GM23338 (cell line): Measurements from ENCODE around the gene UQCRC2. TPM values are rescaled to one million over a fixed set of nuclear protein-coding genes. Genes with fewer than 3 reads are reported as not detected.

ENCODE experiments used
- ATAC-seq: fragments of 200-7000 bp; cut with Tn5 transposase; 3 replicates; pipeline ENCODE4 v1.9.1; 2020
- DNase-seq: peaks from one replicate; pipeline ENCODE4 v3.0.0-alpha.2; 2015; ENCODE audit warnings: low spot score
- H2AFZ ChIP-seq: fragments of 200-600 bp; sonication (generic); 2 replicates; pipeline ENCODE4 v1.8.0; 2016; ENCODE audit warnings: antibody characterized with exemption, mild to moderate bottlenecking, moderate library complexity
- H3F3A ChIP-seq: fragments of 200-600 bp; sonication (generic); replicated peaks from 2 replicates; pipeline ENCODE4 v1.8.0; 2017; ENCODE audit warnings: antibody characterized with exemption, mixed run types, low read depth
- H3K27ac ChIP-seq: fragments of 200-600 bp; sonication (generic); 2 replicates; pipeline ENCODE4 v1.6.1; 2016; ENCODE audit warnings: low read depth
- H3K27me3 ChIP-seq: fragments of 200-600 bp; sonication (generic); 2 replicates; pipeline ENCODE4 v1.8.0; 2016; ENCODE audit warnings: mild to moderate bottlenecking, mixed run types, moderate library complexity; ENCODE audit not compliant: insufficient read depth
- H3K36me3 ChIP-seq: fragments of 200-600 bp; sonication (generic); 2 replicates; pipeline ENCODE4 v1.8.0; 2016; ENCODE audit warnings: mild to moderate bottlenecking; ENCODE audit not compliant: insufficient read depth
- H3K4me1 ChIP-seq: fragments of 200-600 bp; sonication (generic); 2 replicates; pipeline ENCODE4 v1.8.0; 2016; ENCODE audit warnings: mild to moderate bottlenecking, moderate library complexity; ENCODE audit not compliant: insufficient read depth
- H3K4me2 ChIP-seq: fragments of 200-600 bp; sonication (generic); 2 replicates; pipeline ENCODE4 v1.7.1; 2017; ENCODE audit warnings: mixed run types
- H3K4me3 ChIP-seq: fragments of 200-600 bp; sonication (generic); 2 replicates; pipeline ENCODE4 v1.6.1; 2016; ENCODE audit warnings: mixed run types
- H3K79me2 ChIP-seq: fragments of 200-600 bp; sonication (generic); replicated peaks from 2 replicates; pipeline ENCODE4 v1.8.0; 2017; ENCODE audit warnings: mild to moderate bottlenecking; ENCODE audit not compliant: insufficient read depth
- H3K9me2 ChIP-seq: fragments of 200-600 bp; sonication (generic); 2 replicates; pipeline ENCODE4 v1.8.0; 2017; ENCODE audit not compliant: insufficient read depth
- H4K20me1 ChIP-seq: fragments of 200-600 bp; sonication (generic); replicated peaks from 2 replicates; pipeline ENCODE4 v1.8.0; 2017; ENCODE audit warnings: mild to moderate bottlenecking; ENCODE audit not compliant: insufficient read depth
- H3K27ac Mint-ChIP-seq: 2 replicates; pipeline ENCODE4 v1.8.0; 2020; ENCODE audit warnings: inconsistent platforms, mild to moderate bottlenecking, moderate library complexity, mixed read lengths
- H3K27me3 Mint-ChIP-seq: 3 replicates; pipeline ENCODE4 v1.8.0; 2022; ENCODE audit warnings: low read depth, mild to moderate bottlenecking, moderate library complexity, mixed read lengths, inconsistent platforms; ENCODE audit not compliant: insufficient read depth, poor library complexity
- H3K36me3 Mint-ChIP-seq: 3 replicates; pipeline ENCODE4 v1.8.0; 2021; ENCODE audit warnings: low read depth, mild to moderate bottlenecking, inconsistent platforms, moderate library complexity, mixed read lengths
- H3K4me1 Mint-ChIP-seq: 3 replicates; pipeline ENCODE4 v1.8.0; 2020; ENCODE audit warnings: mild to moderate bottlenecking, inconsistent platforms, mixed read lengths
- H3K4me3 Mint-ChIP-seq: 3 replicates; pipeline ENCODE4 v1.8.0; 2021; ENCODE audit warnings: moderate library complexity, mild to moderate bottlenecking, inconsistent platforms, mixed read lengths
- H3K9me3 Mint-ChIP-seq: 3 replicates; pipeline ENCODE4 v1.8.0; 2020; ENCODE audit warnings: moderate library complexity, mild to moderate bottlenecking, inconsistent platforms, mixed read lengths
- CREB1 ChIP-seq: fragments of 250-450 bp; sonication (Bioruptor Pico); IDR thresholded peaks from 2 replicates; pipeline ENCODE4 v1.5.0; 2020; ENCODE audit warnings: low read depth, mild to moderate bottlenecking, moderate library complexity
- EZH2phosphoT487 ChIP-seq: fragments of 200-600 bp; sonication (generic); IDR thresholded peaks from one replicate; pipeline ENCODE4 v1.8.1; 2018; ENCODE audit warnings: antibody characterized with exemption; ENCODE audit not compliant: unreplicated experiment
- ZNF114 ChIP-seq: fragments of 250-450 bp; sonication (Bioruptor Pico); IDR thresholded peaks from 2 replicates; pipeline ENCODE4 v1.5.0; 2020; ENCODE audit warnings: mild to moderate bottlenecking, moderate library complexity
- polyA plus RNA-seq: library from polyadenylated mRNA; unstranded; fragments of >200 nt; fragmentation: Nextera tagmentation; extraction: Ambion mirVana; gene quantifications from 2 replicates; pipeline ENCODE4 v1.2.1, GENCODE V29; 2016
- total RNA-seq: library from RNA; depleted of rRNA; stranded (reverse); fragments of >200 nt; shearing (Covaris generic); gene quantifications from 2 replicates; pipeline ENCODE4 v1.2.3, GENCODE V29; 2014
- TF ChIP-seq, protein P1 (sequence below): fragments of 250-450 bp; sonication (Bioruptor Pico); IDR thresholded peaks from 2 replicates; pipeline ENCODE4 v1.5.0; 2020; ENCODE audit warnings: mild to moderate bottlenecking, moderate library complexity

UQCRC2 gene
- total and polyA plus RNA-seq, 2 experiments from 2014 or later: 88.0 to 122 TPM

DNA sequence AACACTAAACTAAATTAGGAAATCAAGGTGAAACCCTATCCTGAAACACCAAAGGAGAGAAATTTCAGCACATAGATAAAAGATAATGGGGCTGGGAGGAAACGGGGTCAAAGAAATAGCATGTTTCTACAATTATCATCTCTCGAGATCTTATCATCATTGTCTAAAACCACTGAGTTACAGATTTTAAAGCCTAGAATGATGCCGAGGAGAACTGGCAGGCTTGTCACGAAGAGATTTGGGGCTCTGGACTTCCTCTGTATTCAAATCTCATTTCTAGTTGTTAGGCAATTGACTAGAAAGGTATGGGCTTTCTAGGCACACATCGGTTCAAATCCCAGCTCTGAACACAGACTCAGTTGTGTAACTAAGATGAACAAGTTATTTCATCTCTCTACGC lies 38.5 kb downstream of the UQCRC2 start (continued):
- TF ChIP-seq, protein P1, sequence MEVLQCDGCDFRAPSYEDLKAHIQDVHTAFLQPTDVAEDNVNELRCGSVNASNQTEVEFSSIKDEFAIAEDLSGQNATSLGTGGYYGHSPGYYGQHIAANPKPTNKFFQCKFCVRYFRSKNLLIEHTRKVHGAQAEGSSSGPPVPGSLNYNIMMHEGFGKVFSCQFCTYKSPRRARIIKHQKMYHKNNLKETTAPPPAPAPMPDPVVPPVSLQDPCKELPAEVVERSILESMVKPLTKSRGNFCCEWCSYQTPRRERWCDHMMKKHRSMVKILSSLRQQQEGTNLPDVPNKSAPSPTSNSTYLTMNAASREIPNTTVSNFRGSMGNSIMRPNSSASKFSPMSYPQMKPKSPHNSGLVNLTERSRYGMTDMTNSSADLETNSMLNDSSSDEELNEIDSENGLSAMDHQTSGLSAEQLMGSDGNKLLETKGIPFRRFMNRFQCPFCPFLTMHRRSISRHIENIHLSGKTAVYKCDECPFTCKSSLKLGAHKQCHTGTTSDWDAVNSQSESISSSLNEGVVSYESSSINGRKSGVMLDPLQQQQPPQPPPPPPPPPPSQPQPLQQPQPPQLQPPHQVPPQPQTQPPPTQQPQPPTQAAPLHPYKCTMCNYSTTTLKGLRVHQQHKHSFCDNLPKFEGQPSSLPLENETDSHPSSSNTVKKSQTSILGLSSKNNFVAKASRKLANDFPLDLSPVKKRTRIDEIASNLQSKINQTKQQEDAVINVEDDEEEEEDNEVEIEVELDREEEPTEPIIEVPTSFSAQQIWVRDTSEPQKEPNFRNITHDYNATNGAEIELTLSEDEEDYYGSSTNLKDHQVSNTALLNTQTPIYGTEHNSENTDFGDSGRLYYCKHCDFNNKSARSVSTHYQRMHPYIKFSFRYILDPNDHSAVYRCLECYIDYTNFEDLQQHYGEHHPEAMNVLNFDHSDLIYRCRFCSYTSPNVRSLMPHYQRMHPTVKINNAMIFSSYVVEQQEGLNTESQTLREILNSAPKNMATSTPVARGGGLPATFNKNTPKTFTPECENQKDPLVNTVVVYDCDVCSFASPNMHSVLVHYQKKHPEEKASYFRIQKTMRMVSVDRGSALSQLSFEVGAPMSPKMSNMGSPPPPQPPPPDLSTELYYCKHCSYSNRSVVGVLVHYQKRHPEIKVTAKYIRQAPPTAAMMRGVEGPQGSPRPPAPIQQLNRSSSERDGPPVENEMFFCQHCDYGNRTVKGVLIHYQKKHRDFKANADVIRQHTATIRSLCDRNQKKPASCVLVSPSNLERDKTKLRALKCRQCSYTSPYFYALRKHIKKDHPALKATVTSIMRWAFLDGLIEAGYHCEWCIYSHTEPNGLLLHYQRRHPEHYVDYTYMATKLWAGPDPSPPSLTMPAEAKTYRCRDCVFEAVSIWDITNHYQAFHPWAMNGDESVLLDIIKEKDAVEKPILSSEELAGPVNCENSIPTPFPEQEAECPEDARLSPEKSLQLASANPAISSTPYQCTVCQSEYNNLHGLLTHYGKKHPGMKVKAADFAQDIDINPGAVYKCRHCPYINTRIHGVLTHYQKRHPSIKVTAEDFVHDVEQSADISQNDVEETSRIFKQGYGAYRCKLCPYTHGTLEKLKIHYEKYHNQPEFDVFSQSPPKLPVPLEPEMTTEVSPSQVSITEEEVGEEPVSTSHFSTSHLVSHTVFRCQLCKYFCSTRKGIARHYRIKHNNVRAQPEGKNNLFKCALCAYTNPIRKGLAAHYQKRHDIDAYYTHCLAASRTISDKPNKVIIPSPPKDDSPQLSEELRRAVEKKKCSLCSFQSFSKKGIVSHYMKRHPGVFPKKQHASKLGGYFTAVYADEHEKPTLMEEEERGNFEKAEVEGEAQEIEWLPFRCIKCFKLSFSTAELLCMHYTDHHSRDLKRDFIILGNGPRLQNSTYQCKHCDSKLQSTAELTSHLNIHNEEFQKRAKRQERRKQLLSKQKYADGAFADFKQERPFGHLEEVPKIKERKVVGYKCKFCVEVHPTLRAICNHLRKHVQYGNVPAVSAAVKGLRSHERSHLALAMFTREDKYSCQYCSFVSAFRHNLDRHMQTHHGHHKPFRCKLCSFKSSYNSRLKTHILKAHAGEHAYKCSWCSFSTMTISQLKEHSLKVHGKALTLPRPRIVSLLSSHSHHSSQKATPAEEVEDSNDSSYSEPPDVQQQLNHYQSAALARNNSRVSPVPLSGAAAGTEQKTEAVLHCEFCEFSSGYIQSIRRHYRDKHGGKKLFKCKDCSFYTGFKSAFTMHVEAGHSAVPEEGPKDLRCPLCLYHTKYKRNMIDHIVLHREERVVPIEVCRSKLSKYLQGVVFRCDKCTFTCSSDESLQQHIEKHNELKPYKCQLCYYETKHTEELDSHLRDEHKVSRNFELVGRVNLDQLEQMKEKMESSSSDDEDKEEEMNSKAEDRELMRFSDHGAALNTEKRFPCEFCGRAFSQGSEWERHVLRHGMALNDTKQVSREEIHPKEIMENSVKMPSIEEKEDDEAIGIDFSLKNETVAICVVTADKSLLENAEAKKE (CRISPR knock-in tag): no peak
- TF ChIP-seq ZNF114 (CRISPR knock-in tag) (no peak), CREB1 (CRISPR knock-in tag) (no peak)

DNA sequence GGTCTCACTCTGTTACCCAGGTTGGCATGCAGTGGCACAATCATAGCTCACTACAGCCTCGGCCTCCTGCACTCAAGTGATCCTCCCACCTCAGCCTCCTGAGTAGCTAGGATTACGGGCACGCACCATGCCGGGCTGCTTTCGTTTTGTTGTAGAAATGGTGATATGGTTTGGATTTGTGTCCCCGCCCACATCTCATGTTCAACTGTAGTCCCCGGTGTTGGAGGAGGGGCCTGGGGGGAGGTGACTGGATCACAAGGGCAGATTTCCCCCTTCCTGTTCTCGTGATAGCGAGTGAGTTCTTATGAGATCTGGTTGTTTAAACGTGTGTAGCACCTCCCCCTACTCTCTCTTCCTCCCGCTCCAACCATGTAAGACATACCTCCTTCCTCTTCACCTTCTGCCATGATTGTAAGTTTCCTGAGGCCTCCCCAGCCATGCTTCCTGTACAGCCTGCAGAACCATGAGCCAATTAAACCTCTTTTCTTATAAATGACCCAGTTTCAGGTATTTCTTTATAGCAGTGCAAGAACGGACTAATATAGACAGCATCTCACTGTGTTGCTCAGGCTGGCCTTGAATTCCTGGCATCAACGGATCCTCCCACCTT lies 41.8 kb downstream of the UQCRC2 start:
- no peak; the same call in 2 of the 3 replicates for ATAC-seq
- Mint-ChIP-seq H3K27ac (peak overlapping the region; percentile 32; the same call in 1 of the 2 replicates), H3K4me1 (peaks cover 15% of the 10 kb centered on the region), H3K27me3 (peaks cover 4% of the 10 kb centered on the region), H3K9me3 (no peaks in the 10 kb centered on the region), H3K4me3 (no peak overlapping the region), H3K36me3 (no peaks in the 10 kb centered on the region)
- Histone ChIP-seq H3K9me2 (no peaks in the 10 kb centered on the region), H2AFZ (peak overlapping the region; percentile 81), H3F3A (no peaks in the 10 kb centered on the region), H3K4me2 (no peak overlapping the region), H3K27ac (no peak overlapping the region), H3K79me2 (no peaks in the 10 kb centered on the region), H3K36me3 (no peaks in the 10 kb centered on the region), H3K27me3 (no peaks in the 10 kb centered on the region), H4K20me1 (no peaks in the 10 kb centered on the region), H3K4me3 (no peak overlapping the region), H3K4me1 (peaks cover 3% of the 10 kb centered on the region)
- TF ChIP-seq EZH2phosphoT487: no peak
- TF ChIP-seq, protein P1 (CRISPR knock-in tag): no peak
- peak; percentile 46 for DNase-seq
